Dermis blood vessel endothelial cell (primary cell): ENCODE data around the gene CASP6. TPM values are rescaled to one million over a fixed set of nuclear protein-coding genes. Genes with fewer than 3 reads are reported as not detected.
"Not testable (repeated sequence)": the region's sequence is repeated elsewhere in the genome, so short reads cannot be mapped to it uniquely, and the experiment has no call there.

Source experiments
- DNase-seq: peaks from one replicate; pipeline ENCODE4 v3.0.0; 2010
- total RNA-seq: library from RNA; depleted of rRNA; stranded (reverse); fragments of >200 nt; gene quantifications from 2 replicates; pipeline ENCODE4 v1.2.3, GENCODE V29; 2014

The CASP6 gene
- total RNA-seq, 1 donor from 2014 or later = 71.5 TPM

GRCh38 chr4:109719604-109720003, 16.4 kb upstream of the CASP6 start:
- DNase-seq = no peak

GRCh38 chr4:109718759-109719158, 15.5 kb upstream of the CASP6 start:
- no peak for DNase-seq

- no peak for DNase-seq
Measured at GRCh38 chr4:109713500-109713899, 10.3 kb upstream of the CASP6 start.

GRCh38 chr4:109708990-109709389, 5.7 kb upstream of the CASP6 start:
- DNase-seq = no peak

- no peak for DNase-seq
Measured at GRCh38 chr4:109708435-109708834, 5.2 kb upstream of the CASP6 start.

GRCh38 chr4:109703664-109704361, 568 bp upstream of the CASP6 start:
- DNase-seq = peak; percentile 47

- DNase-seq = peak; percentile 39
Measured at GRCh38 chr4:109701566-109702410, 1.5 kb downstream of the CASP6 start.

- no peak for DNase-seq
Measured at GRCh38 chr4:109699553-109700225, 3.6 kb downstream of the CASP6 start.

- no peak for DNase-seq
Measured at GRCh38 chr4:109698656-109699055, 4.6 kb downstream of the CASP6 start.

- no peak for DNase-seq
Measured at GRCh38 chr4:109691411-109691920, 11.8 kb downstream of the CASP6 start.

- no peak for DNase-seq
Measured at GRCh38 chr4:109690690-109691410, 12.4 kb downstream of the CASP6 start.

- no peak for DNase-seq
Measured at GRCh38 chr4:109684727-109685126, 18.5 kb downstream of the CASP6 start.

- no peak for DNase-seq
Measured at GRCh38 chr4:109683621-109684253, 19.5 kb downstream of the CASP6 start.

- DNase-seq = no peak
Measured at GRCh38 chr4:109682875-109683274, 20.4 kb downstream of the CASP6 start.

- not testable (repeated sequence) for DNase-seq
Measured at GRCh38 chr4:109678925-109679324, 24.3 kb downstream of the CASP6 start.

GRCh38 chr4:109678472-109678871, 24.8 kb downstream of the CASP6 start:
- not testable (repeated sequence) for DNase-seq

GRCh38 chr4:109676886-109677285, 26.4 kb downstream of the CASP6 start:
- peak; percentile 4 for DNase-seq

GRCh38 chr4:109675843-109676242, 27.4 kb downstream of the CASP6 start:
- DNase-seq = no peak

- DNase-seq = no peak
Measured at GRCh38 chr4:109675181-109675580, 28.1 kb downstream of the CASP6 start.

GRCh38 chr4:109673303-109673702, 29.9 kb downstream of the CASP6 start:
- no peak for DNase-seq

GRCh38 chr4:109672169-109672930, 30.9 kb downstream of the CASP6 start:
- no peak for DNase-seq
